ENCODE data around the gene GET3. TPM values are rescaled to one million over a fixed set of nuclear protein-coding genes. Genes with fewer than 3 reads are reported as not detected.

GET3 gene
- total and polyA plus RNA-seq, 2 donors (not counting 3 experiments of a cell fraction or from before 2014, with no cell fraction given) = 74.8 to 197 TPM

DNA sequence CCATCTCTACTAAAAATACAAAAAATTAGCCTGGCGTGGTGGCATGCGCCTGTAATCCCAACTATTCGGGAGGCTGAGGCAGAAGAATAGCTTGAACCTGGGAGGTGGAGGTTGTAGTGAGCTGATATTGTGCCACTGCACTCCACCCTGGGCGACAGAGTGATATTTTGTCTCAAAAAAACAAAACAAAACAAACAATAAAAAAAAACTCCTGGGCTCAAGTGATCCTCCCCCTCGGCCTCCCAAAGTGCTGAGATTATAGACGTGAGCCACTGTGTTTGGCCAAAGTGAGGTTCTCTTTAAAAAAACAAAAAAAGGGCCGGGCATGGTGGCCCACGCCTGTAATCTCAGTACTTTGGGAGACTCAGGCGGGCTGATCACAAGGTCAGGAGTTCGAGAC is 50.2 kb downstream of the GET3 start:
- no peaks in the 10 kb centered on the region for H3K9me3 ChIP-seq (replicated peaks; ENCODE audit: control insufficient read depth, insufficient read depth, low read length)
- no peak overlapping the region for H2AFZ ChIP-seq (ENCODE audit: low read depth, low read length)
- dilution Hi-C loops (cut with MboI; ENCODE audit: extremely low pct_ligation_motif_present, low sequenced_read_pairs) = no loop called here
- ChIA-PET CTCF (interaction anchor here (1.3 to 4.7 kb wide), 3 partner anchors 9 to 27 kb away, joined by 3 to 48 read pairs (median 7); no protein-coding TSS in a partner anchor), POLR2A (no interaction called here)
- H3K4me3 ChIP-seq (replicated peaks in 1 of 3; ENCODE audit: insufficient read depth in 1 of 3, low read depth in 1 of 3, low read length in 3 of 3) = no peak overlapping the region
- DNase-seq (ENCODE audit: low read depth, low spot score) (no peak), FAIRE-seq (no peak)
- peaks cover 8% of the 10 kb centered on the region for H3K79me2 ChIP-seq (ENCODE audit: control insufficient read depth, insufficient read depth, low read length)
- H3K27ac ChIP-seq (ENCODE audit: insufficient read depth, low read depth, low read length) = no peak overlapping the region
- H3K4me2 ChIP-seq (ENCODE audit: insufficient read depth, low read length) = no peak overlapping the region
- intact Hi-C loops (cut with micrococcal nuclease) = loop anchor here (10.0 kb wide), 1 partner anchor 147 kb away; the partner anchor contains the start of genes CALR and FARSA
- H3K27me3 ChIP-seq (ENCODE audit: control insufficient read depth in 2 of 2, insufficient read depth in 2 of 2, low read length in 2 of 2) = no peaks in the 10 kb centered on the region
- H3K9ac ChIP-seq (replicated peaks; ENCODE audit: extremely low read depth, insufficient read depth, low read length) = no peak overlapping the region
- H3K4me1 ChIP-seq (ENCODE audit: control insufficient read depth, extremely low read depth, insufficient read depth, low read length) = peaks cover 31% of the 10 kb centered on the region
- no peaks in the 10 kb centered on the region for H4K20me1 ChIP-seq (replicated peaks; ENCODE audit: control insufficient read depth, extremely low read depth, insufficient read depth, low read length)
- no TSS peak for BruUV-seq (replicated peaks)
- no peaks in the 10 kb centered on the region for H3K36me3 ChIP-seq (ENCODE audit: control insufficient read depth in 2 of 2, extremely low read depth in 1 of 2, insufficient read depth in 2 of 2, low read length in 2 of 2)
- H3K9me1 ChIP-seq (replicated peaks; ENCODE audit: control insufficient read depth, extremely low read depth, insufficient read depth, low read length) = no peaks in the 10 kb centered on the region
- TF ChIP-seq POLR2AphosphoS5 (IDR thresholded peaks at IDR 0.05; ENCODE audit: insufficient read depth, low read depth, low read length) (no peak), POLR2A (IDR thresholded peaks at IDR 0.05; ENCODE audit: low read depth, low read length) (no peak), JUN (IDR thresholded peaks at IDR 0.05; ENCODE audit: borderline replicate concordance, insufficient read depth, insufficient read length, low read depth) (no peak), CTCF (IDR thresholded peaks at IDR 0.05; ENCODE audit: extremely low read depth in 1 of 2, insufficient read depth in 1 of 2, low read depth in 1 of 2, low read length in 2 of 2) (no peak), FOS (IDR thresholded peaks at IDR 0.05; ENCODE audit: borderline replicate concordance, insufficient read depth, low read length) (no peak), EZH2 (IDR thresholded peaks at IDR 0.05; ENCODE audit: borderline replicate concordance, low read depth, low read length, severe bottlenecking) (no peak), GATA2 (IDR thresholded peaks at IDR 0.05; ENCODE audit: insufficient read depth, insufficient read length, low read depth, low read length) (no peak), MYC (IDR thresholded peaks at IDR 0.05; ENCODE audit: low read depth, low read length) (no peak)
- TF ChIP-seq, protein P1, sequence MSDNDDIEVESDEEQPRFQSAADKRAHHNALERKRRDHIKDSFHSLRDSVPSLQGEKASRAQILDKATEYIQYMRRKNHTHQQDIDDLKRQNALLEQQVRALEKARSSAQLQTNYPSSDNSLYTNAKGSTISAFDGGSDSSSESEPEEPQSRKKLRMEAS (IDR thresholded peaks at IDR 0.05; ENCODE audit: insufficient read depth, insufficient read length) = no peak

All from endothelial cell of umbilical vein (primary cell).